SK-N-SH treated with all-trans-retinoic acid at 6 μM for 48 hours (cell line): Measurements from ENCODE around the gene BANP.
"Not testable (repeated sequence)": the region's sequence is repeated elsewhere in the genome, so short reads cannot be mapped to it uniquely, and the experiment has no call there.

ENCODE experiments used
- ARNTL ChIP-seq: fragments of 450-650 bp; formaldehyde crosslinking; IDR thresholded peaks from 2 replicates; pipeline ENCODE4 v1.5.0; 2020; ENCODE audit warnings: low read depth, mild to moderate bottlenecking, moderate library complexity, borderline replicate concordance
- BACH2 ChIP-seq: fragments of 250-450 bp; sonication (Bioruptor Pico); IDR thresholded peaks from 2 replicates; pipeline ENCODE4 v1.9.0; 2021; ENCODE audit warnings: mild to moderate bottlenecking, borderline replicate concordance
- ISL1 ChIP-seq: fragments of 250-450 bp; sonication (Bioruptor Pico); IDR thresholded peaks from 2 replicates; pipeline ENCODE4 v2.1.2; 2022; ENCODE audit warnings: mild to moderate bottlenecking, moderate library complexity
- OSR1 ChIP-seq: fragments of 250-450 bp; sonication (Bioruptor Pico); IDR thresholded peaks from 2 replicates; pipeline ENCODE4 v1.8.0; 2022; ENCODE audit warnings: moderate library complexity, mild to moderate bottlenecking, inconsistent platforms
- RARB ChIP-seq: fragments of 250-450 bp; sonication (Bioruptor Pico); IDR thresholded peaks from 2 replicates; pipeline ENCODE4 v1.8.0; 2021; ENCODE audit warnings: mild to moderate bottlenecking, moderate library complexity
- TCF4 ChIP-seq: fragments of 250-450 bp; sonication (Bioruptor Pico); IDR thresholded peaks from 2 replicates; pipeline ENCODE4 v1.8.0; 2021; ENCODE audit warnings: mild to moderate bottlenecking, moderate library complexity, borderline replicate concordance
- TOX ChIP-seq: fragments of 250-450 bp; sonication (Bioruptor Pico); IDR thresholded peaks from 2 replicates; pipeline ENCODE4 v1.8.0; 2021; ENCODE audit warnings: mild to moderate bottlenecking, moderate library complexity, borderline replicate concordance
- ZFP3 ChIP-seq: fragments of 250-450 bp; sonication (Bioruptor Pico); IDR thresholded peaks from 2 replicates; pipeline ENCODE4 v1.5.0; 2020; ENCODE audit warnings: mild to moderate bottlenecking, moderate library complexity
- ZFP30 ChIP-seq: fragments of 450-650 bp; formaldehyde crosslinking; IDR thresholded peaks from 2 replicates; pipeline ENCODE4 v1.5.0; 2022; ENCODE audit warnings: mild to moderate bottlenecking, moderate library complexity
- ZNF565 ChIP-seq: fragments of 450-650 bp; formaldehyde crosslinking; conservative IDR thresholded peaks from 2 replicates; pipeline ENCODE4 v1.5.0; 2020; ENCODE audit warnings: low read depth, mild to moderate bottlenecking, moderate library complexity
- TF ChIP-seq, protein P1 (sequence below): fragments of 250-450 bp; sonication (Bioruptor Pico); IDR thresholded peaks from 2 replicates; pipeline ENCODE4 v1.8.0; 2021; ENCODE audit warnings: low read depth, mild to moderate bottlenecking, moderate library complexity, borderline replicate concordance
- TF ChIP-seq, protein P2 (sequence below): fragments of 250-450 bp; sonication (Bioruptor Pico); IDR thresholded peaks from 2 replicates; pipeline ENCODE4 v1.8.0; 2020; ENCODE audit warnings: mild to moderate bottlenecking, moderate library complexity, borderline replicate concordance
- TF ChIP-seq, protein P3 (sequence below): fragments of 250-450 bp; sonication (Bioruptor Pico); IDR thresholded peaks from 2 replicates; pipeline ENCODE4 v1.5.1; 2020; ENCODE audit warnings: low read depth, mild to moderate bottlenecking, moderate library complexity

DNA sequence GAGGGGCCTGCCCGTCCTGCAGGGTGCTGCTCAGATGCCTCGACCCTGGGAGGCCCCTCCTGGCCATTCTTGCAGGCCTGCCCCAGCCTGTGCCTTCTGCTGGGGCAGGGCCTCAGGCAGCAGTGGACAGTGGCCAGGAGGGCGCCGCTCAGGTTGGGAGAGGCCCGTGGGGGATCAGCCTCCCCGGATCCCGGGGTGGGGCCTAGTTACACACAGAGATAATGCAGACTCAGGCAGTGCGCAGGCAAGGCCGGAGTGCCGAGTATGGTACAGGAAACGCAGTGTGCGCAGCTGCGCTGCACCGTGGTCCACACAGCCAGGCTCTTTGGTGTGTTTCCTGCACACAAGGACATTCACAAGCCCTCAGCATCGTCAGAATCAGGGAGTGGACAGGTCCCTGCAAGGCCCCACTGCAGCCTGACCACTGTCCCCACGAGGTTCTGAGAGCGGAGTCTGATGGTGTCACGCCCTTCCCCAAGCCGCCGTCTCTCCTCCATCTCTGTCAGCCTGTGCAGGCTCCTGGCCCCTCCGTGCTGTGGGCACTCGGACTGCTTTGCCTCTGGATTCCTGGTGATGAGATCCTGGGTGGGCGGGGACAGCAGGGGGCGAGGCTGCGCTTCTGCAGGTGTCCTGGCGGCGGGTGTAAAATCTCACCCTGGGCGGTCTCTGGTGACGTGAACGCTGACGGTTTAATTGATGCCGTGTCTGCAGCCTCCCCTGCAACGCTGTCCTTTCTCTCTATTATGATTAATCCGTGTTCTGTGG, 141.7 kb downstream of the BANP start:
- TF ChIP-seq OSR1 (CRISPR knock-in tag); ZFP30 (CRISPR knock-in tag); ZFP3 (CRISPR knock-in tag); TCF4; ISL1 (CRISPR knock-in tag); RARB; ZNF565; BACH2 (CRISPR knock-in tag); TOX (CRISPR knock-in tag); ARNTL (CRISPR knock-in tag): not testable (repeated sequence)
- TF ChIP-seq, protein P1, sequence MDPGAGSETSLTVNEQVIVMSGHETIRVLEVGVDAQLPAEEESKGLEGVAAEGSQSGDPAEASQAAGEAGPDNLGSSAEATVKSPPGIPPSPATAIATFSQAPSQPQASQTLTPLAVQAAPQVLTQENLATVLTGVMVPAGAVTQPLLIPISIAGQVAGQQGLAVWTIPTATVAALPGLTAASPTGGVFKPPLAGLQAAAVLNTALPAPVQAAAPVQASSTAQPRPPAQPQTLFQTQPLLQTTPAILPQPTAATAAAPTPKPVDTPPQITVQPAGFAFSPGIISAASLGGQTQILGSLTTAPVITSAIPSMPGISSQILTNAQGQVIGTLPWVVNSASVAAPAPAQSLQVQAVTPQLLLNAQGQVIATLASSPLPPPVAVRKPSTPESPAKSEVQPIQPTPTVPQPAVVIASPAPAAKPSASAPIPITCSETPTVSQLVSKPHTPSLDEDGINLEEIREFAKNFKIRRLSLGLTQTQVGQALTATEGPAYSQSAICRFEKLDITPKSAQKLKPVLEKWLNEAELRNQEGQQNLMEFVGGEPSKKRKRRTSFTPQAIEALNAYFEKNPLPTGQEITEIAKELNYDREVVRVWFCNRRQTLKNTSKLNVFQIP = not testable (repeated sequence)
- TF ChIP-seq, protein P2, sequence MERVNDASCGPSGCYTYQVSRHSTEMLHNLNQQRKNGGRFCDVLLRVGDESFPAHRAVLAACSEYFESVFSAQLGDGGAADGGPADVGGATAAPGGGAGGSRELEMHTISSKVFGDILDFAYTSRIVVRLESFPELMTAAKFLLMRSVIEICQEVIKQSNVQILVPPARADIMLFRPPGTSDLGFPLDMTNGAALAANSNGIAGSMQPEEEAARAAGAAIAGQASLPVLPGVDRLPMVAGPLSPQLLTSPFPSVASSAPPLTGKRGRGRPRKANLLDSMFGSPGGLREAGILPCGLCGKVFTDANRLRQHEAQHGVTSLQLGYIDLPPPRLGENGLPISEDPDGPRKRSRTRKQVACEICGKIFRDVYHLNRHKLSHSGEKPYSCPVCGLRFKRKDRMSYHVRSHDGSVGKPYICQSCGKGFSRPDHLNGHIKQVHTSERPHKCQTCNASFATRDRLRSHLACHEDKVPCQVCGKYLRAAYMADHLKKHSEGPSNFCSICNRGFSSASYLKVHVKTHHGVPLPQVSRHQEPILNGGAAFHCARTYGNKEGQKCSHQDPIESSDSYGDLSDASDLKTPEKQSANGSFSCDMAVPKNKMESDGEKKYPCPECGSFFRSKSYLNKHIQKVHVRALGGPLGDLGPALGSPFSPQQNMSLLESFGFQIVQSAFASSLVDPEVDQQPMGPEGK (CRISPR knock-in tag) = not testable (repeated sequence)
- TF ChIP-seq, protein P3, sequence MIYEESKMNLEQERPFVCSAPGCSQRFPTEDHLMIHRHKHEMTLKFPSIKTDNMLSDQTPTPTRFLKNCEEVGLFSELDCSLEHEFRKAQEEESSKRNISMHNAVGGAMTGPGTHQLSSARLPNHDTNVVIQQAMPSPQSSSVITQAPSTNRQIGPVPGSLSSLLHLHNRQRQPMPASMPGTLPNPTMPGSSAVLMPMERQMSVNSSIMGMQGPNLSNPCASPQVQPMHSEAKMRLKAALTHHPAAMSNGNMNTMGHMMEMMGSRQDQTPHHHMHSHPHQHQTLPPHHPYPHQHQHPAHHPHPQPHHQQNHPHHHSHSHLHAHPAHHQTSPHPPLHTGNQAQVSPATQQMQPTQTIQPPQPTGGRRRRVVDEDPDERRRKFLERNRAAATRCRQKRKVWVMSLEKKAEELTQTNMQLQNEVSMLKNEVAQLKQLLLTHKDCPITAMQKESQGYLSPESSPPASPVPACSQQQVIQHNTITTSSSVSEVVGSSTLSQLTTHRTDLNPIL (CRISPR knock-in tag) = not testable (repeated sequence)
